Measurements from ENCODE around the gene RPGRIP1L.

DNA sequence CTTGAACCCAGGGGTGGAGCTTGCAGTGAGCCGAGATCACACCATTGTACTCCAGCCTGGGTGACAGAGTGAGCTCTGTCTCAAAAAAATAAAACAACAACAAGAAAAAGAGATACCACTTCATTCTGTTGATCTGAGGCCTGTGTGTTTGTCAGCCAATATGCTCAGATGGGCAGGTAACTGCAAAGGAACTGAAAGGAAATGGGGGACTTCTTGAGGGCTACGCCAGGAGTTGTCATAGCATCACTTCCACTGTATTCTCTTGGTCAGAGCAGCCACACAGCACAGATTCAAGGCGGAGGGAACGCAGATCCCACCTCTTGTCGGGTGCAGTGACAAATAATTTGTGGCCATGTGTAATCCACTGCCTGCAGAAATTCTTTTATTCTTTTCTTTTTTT lies 126.8 kb downstream of the RPGRIP1L start:
- TF ChIP-seq POLR2AphosphoS5 (IDR thresholded peaks at IDR 0.05; ENCODE audit: low read depth, low read length), result no peak
- TF ChIP-seq TBP (IDR thresholded peaks at IDR 0.05; ENCODE audit: low read depth, low read length), result no peak
- TF ChIP-seq, protein P1, sequence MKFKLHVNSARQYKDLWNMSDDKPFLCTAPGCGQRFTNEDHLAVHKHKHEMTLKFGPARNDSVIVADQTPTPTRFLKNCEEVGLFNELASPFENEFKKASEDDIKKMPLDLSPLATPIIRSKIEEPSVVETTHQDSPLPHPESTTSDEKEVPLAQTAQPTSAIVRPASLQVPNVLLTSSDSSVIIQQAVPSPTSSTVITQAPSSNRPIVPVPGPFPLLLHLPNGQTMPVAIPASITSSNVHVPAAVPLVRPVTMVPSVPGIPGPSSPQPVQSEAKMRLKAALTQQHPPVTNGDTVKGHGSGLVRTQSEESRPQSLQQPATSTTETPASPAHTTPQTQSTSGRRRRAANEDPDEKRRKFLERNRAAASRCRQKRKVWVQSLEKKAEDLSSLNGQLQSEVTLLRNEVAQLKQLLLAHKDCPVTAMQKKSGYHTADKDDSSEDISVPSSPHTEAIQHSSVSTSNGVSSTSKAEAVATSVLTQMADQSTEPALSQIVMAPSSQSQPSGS (IDR thresholded peaks at IDR 0.05; ENCODE audit: low read length), result no peak
- no peak for TF ChIP-seq GABPA (IDR thresholded peaks at IDR 0.05; ENCODE audit: borderline replicate concordance, insufficient read depth, low read length)

All from H1 (cell line).